K562 (cell line): ENCODE results near the gene PBX4. TPM values are rescaled to one million over a fixed set of nuclear protein-coding genes. Genes with fewer than 3 reads are reported as not detected.

Source experiments
- ATAC-seq: fragments of 200-7000 bp; cut with Tn5 transposase; 3 replicates; pipeline ENCODE4 v1.9.1; 2020; ENCODE audit warnings: moderate library complexity
- BruUV-seq: library from RNA; stranded (reverse); fragments of 400-500 nt; replicated peaks from 2 replicates; lab custom pipeline; 2021; lab: Mats Ljungman, UMichigan
- CTCF ChIA-PET: fragments of 300-600 bp; formaldehyde crosslinking; extraction: SDS; loops from one replicate; lab custom pipeline; 2021; ENCODE audit warnings: low intra/inter-chr PET ratio; lab: Yijun Ruan, JAX
- POLR2A ChIA-PET: fragments of 300-600, 350-650 bp; sonication (Branson Sonifier 250); formaldehyde crosslinking; extraction: SDS; loops from one replicate; lab custom pipeline; 2021; ENCODE audit warnings: antibody characterized with exemption, inconsistent platforms; lab: Yijun Ruan, JAX
- DNase-seq, 4 experiments: peaks; one replicate each; pipeline versions ENCODE4 v3.0.0 to v3.0.0-alpha.2; 2011 to 2018; ENCODE audit warnings: low spot score in 3 of 4, mixed read lengths in 3 of 4; ENCODE audit errors: extremely low read depth in 1 of 4
- FAIRE-seq: peaks from 2 replicates; lab custom pipeline; 2011; peaks lifted over from hg19 to GRCh38; lab: Jason Lieb, UNC
- H2AFZ ChIP-seq: 2 replicates; pipeline ENCODE4 v1.6.0; 2011; ENCODE audit warnings: low read depth, low read length, control low read depth, inconsistent platforms
- H3K27ac ChIP-seq: fragments of 200-600 bp; 3 replicates; pipeline ENCODE4 v1.8.0; 2011; ENCODE audit warnings: low read depth, mild to moderate bottlenecking, control low read depth, inconsistent platforms, low read length, moderate library complexity, mixed read lengths; ENCODE audit errors: extremely low read depth
- H3K27me3 ChIP-seq, 2 experiments: fragments of 300-600 bp in 1 of 2; 2 replicates in 1 of 2; 3 replicates in 1 of 2; pipeline versions ENCODE4 v1.6.0 to v1.8.0; 2011; ENCODE audit warnings: inconsistent platforms in 2 of 2, low read length in 2 of 2, mild to moderate bottlenecking in 1 of 2, mixed read lengths in 1 of 2, moderate library complexity in 1 of 2; ENCODE audit not compliant: control insufficient read depth in 2 of 2, insufficient read depth in 2 of 2
- H3K36me3 ChIP-seq: fragments of 300-600 bp; 3 replicates; pipeline ENCODE4 v1.8.0; 2011; ENCODE audit warnings: mild to moderate bottlenecking, low read length, inconsistent platforms; ENCODE audit not compliant: control insufficient read depth, insufficient read depth
- H3K4me1 ChIP-seq, 2 experiments: fragments of 200-600 bp in 1 of 2; replicated peaks in 1 of 2; 2 replicates in 1 of 2; 3 replicates in 1 of 2; pipeline versions ENCODE4 v1.5.1 to v1.8.0; 2011; ENCODE audit warnings: inconsistent platforms in 2 of 2, low read length in 2 of 2, mild to moderate bottlenecking in 1 of 2, mixed read lengths in 1 of 2, moderate library complexity in 1 of 2; ENCODE audit not compliant: control insufficient read depth in 2 of 2, insufficient read depth in 2 of 2
- H3K4me2 ChIP-seq: 2 replicates; pipeline ENCODE4 v1.6.1; 2011; ENCODE audit warnings: low read length, control low read depth, inconsistent platforms, mixed read lengths; ENCODE audit not compliant: insufficient read depth
- H3K4me3 ChIP-seq: fragments of 200-600 bp; sonication (generic), shearing (Covaris generic); 2 replicates; pipeline ENCODE4 v1.5.1; 2016; ENCODE audit warnings: control low read depth, inconsistent platforms
- H3K79me2 ChIP-seq: fragments of 200-600 bp; 3 replicates; pipeline ENCODE4 v1.8.0; 2011; ENCODE audit warnings: low read length, inconsistent platforms; ENCODE audit not compliant: control insufficient read depth, insufficient read depth
- H3K9ac ChIP-seq, 2 experiments: 2 replicates each; pipeline versions ENCODE4 v1.6.0 to v1.6.1; 2011; ENCODE audit warnings: low read depth in 2 of 2, low read length in 2 of 2, control low read depth in 1 of 2, inconsistent platforms in 1 of 2, mild to moderate bottlenecking in 1 of 2, mixed read lengths in 1 of 2; ENCODE audit not compliant: insufficient read depth in 1 of 2
- H3K9me1 ChIP-seq: one replicate; pipeline ENCODE4 v1.6.0; 2011; ENCODE audit warnings: inconsistent platforms, mild to moderate bottlenecking, low read length, moderate library complexity; ENCODE audit not compliant: control insufficient read depth, insufficient read depth
- H3K9me3 ChIP-seq: replicated peaks from 2 replicates; pipeline ENCODE4 v1.5.1; 2011; ENCODE audit warnings: low read depth, low read length, inconsistent platforms; ENCODE audit not compliant: control insufficient read depth, insufficient read depth
- H4K20me1 ChIP-seq: replicated peaks from 2 replicates; pipeline ENCODE4 v1.6.1; 2011; ENCODE audit warnings: low read length, inconsistent platforms, mixed read lengths; ENCODE audit not compliant: control insufficient read depth, insufficient read depth
- KLF1 ChIP-seq: fragments of 450-650 bp; IDR thresholded peaks from 2 replicates; pipeline ENCODE4 v1.6.1; 2016; ENCODE audit warnings: missing genetic modification characterization, missing compliant biosample characterization
- PHB2 ChIP-seq: fragments of 450-650 bp; IDR thresholded peaks from 2 replicates; pipeline ENCODE4 v1.6.1; 2017; ENCODE audit warnings: low read depth
- RFX1 ChIP-seq: fragments of 450-650 bp; IDR thresholded peaks from 2 replicates; pipeline ENCODE4 v1.6.1; 2016; ENCODE audit warnings: mild to moderate bottlenecking, moderate library complexity
- ZNF134 ChIP-seq: fragments of 250-450 bp; sonication (Bioruptor Pico); conservative IDR thresholded peaks from 2 replicates; pipeline ENCODE4 v1.4.0; 2020
- ZNF644 ChIP-seq: fragments of 200-800 bp; sonication (Bioruptor generic); IDR thresholded peaks from 2 replicates; pipeline ENCODE4 v1.6.1; 2016; ENCODE audit warnings: low read depth, missing genetic modification characterization, missing compliant biosample characterization
- ZNF717 ChIP-seq: fragments of 250-450 bp; sonication (Bioruptor Pico); IDR thresholded peaks from 2 replicates; pipeline ENCODE4 v1.5.0; 2021
- WGBS: fragments of 100-300 bp; shearing (Covaris generic); methylation state at CpG from one replicate; pipeline ENCODE4 v1.1.6; 2016; ENCODE audit warnings: low coverage, mixed read lengths; ENCODE audit not compliant: insufficient coverage; ENCODE audit errors: missing lambda C conversion rate; 5-methylcytosine and 5-hydroxymethylcytosine counted together
- in situ Hi-C: fragments of 300-500 bp; cut with MboI; formaldehyde crosslinking; loops from 4 replicates; pipeline ENCODE4 v1.15.0; 2018; ENCODE audit warnings: inconsistent platforms, mixed read lengths
- intact Hi-C: fragments of 100-400 bp; cut with micrococcal nuclease; formaldehyde crosslinking; loops from 2 replicates; pipeline ENCODE4 v1.14.2; 2022
- polyA plus RNA-seq, 8 experiments: library from polyadenylated mRNA; depleted of rRNA in 4 of 8; stranded (reverse) in 5 of 8; unstranded in 3 of 8; fragments of >200 nt; fragmentation: Nextera tagmentation in 2 of 8; fragmentation: Illumina TruSeq in 1 of 8; extraction: Ambion mirVana in 2 of 8; extraction: Trizol in 1 of 8; gene quantifications; 2 replicates each; pipeline versions ENCODE4 v1.2.1 to v1.2.3, GENCODE V29; 2011 to 2014; ENCODE audit warnings: inconsistent platforms in 1 of 8, missing spikeins in 1 of 8
- total RNA-seq, 7 experiments: library from RNA; depleted of rRNA in 6 of 7; stranded (reverse); fragments of >200 nt in 6 of 7; fragmentation: Illumina TruSeq in 2 of 7; extraction: Trizol in 2 of 7; gene quantifications; 2 replicates each; pipeline versions ENCODE4 v1.2.1 to v1.2.3, GENCODE V29; 2011 to 2021; ENCODE audit warnings: low replicate concordance in 1 of 7
- TF ChIP-seq, protein P1 (sequence below): fragments of 450-650 bp; IDR thresholded peaks from one replicate; pipeline ENCODE4 v1.6.1; 2018; ENCODE audit warnings: mild to moderate bottlenecking, moderate library complexity; ENCODE audit not compliant: partially characterized antibody

PBX4 gene
- total and polyA plus RNA-seq, 9 of the 15 experiments (the other 6 are each of a cell fraction or from before 2014, with no cell fraction given) = 0.11 to 3.8 (median 1.6) TPM; not detected in 1

- Histone ChIP-seq H2AFZ (no peak overlapping the region), H3K9ac (no peak overlapping the region), H3K4me3 (no peak overlapping the region), H3K36me3 (peaks cover 71% of the 10 kb centered on the region; the same call in 2 of the 3 replicates), H4K20me1 (no peaks in the 10 kb centered on the region), H3K4me2 (no peak overlapping the region), H3K79me2 (peaks cover 3% of the 10 kb centered on the region; the same call in 1 of the 3 replicates), H3K9me3 (no peaks in the 10 kb centered on the region), H3K27me3 (no peaks in the 10 kb centered on the region), H3K9me1 (no peaks in the 10 kb centered on the region), H3K4me1 (peaks cover 3 to 18% of the 10 kb centered on the region in 2 experiments; a peak in 3 of 5 replicates), H3K27ac (no peak overlapping the region)
- TF ChIP-seq PHB2 (no peak), KLF1 (no peak), ZNF717 (CRISPR knock-in tag) (no peak), RFX1 (no peak), ZNF644 (tag) (no peak), ZNF134 (CRISPR knock-in tag) (no peak)
- TF ChIP-seq, protein P1, sequence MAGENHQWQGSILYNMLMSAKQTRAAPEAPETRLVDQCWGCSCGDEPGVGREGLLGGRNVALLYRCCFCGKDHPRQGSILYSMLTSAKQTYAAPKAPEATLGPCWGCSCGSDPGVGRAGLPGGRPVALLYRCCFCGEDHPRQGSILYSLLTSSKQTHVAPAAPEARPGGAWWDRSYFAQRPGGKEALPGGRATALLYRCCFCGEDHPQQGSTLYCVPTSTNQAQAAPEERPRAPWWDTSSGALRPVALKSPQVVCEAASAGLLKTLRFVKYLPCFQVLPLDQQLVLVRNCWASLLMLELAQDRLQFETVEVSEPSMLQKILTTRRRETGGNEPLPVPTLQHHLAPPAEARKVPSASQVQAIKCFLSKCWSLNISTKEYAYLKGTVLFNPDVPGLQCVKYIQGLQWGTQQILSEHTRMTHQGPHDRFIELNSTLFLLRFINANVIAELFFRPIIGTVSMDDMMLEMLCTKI = no peak
- 96% methylated on average over 21 of the region's 29 CpGs for WGBS
- in situ Hi-C loops = loop anchor here (25.0 kb wide), 1 partner anchor 110 kb away; the partner anchor contains the start of genes CILP2 and YJEFN3
- intact Hi-C loops = no loop called here
- no TSS peak for BruUV-seq
- DNase-seq (no peak), ATAC-seq (no peak), FAIRE-seq (no peak)
- ChIA-PET CTCF (no interaction called here), POLR2A (no interaction called here)
These were observed 28.7 kb upstream of the PBX4 start for GRCh38 chr19:19647037-19647835.
